GM20000 (cell line): Measurements from ENCODE around the gene SESTD1.

Source experiments
- DNase-seq: peaks from one replicate; pipeline ENCODE4 v3.0.0; 2012; ENCODE audit warnings: low spot score
- CTCF ChIP-seq: IDR thresholded peaks from 2 replicates; pipeline ENCODE4 v1.5.1; 2012; ENCODE audit warnings: mild to moderate bottlenecking, control low read depth; ENCODE audit errors: extremely low read depth, missing control alignments

The SESTD1 gene

GRCh38 chr2:179137200-179137759 lies 127.4 kb downstream of the SESTD1 start:
- TF ChIP-seq CTCF, result no peak
- DNase-seq, result no peak

- no peak for TF ChIP-seq CTCF
These were observed 131.6 kb downstream of the SESTD1 start for GRCh38 chr2:179133016-179133415.

GRCh38 chr2:179132076-179132475 lies 132.6 kb downstream of the SESTD1 start:
- no peak for TF ChIP-seq CTCF
- DNase-seq, result no peak

More at GRCh38 chr2:179133016-179133415, 131.6 kb downstream of the SESTD1 start:
- no peak for DNase-seq

GRCh38 chr2:179130560-179130959 lies 134.1 kb downstream of the SESTD1 start:
- DNase-seq, result no peak
- TF ChIP-seq CTCF, result no peak

GRCh38 chr2:179129574-179130238 lies 134.9 kb downstream of the SESTD1 start:
- peak; percentile 23 for DNase-seq
- peak; percentile 58 for TF ChIP-seq CTCF

GRCh38 chr2:179125404-179125803 lies 139.2 kb downstream of the SESTD1 start:
- DNase-seq, result no peak
- no peak for TF ChIP-seq CTCF

GRCh38 chr2:179124282-179124681 lies 140.3 kb downstream of the SESTD1 start:
- DNase-seq, result no peak
- TF ChIP-seq CTCF, result no peak
